Measurements from ENCODE around the gene DLGAP1.

DNA sequence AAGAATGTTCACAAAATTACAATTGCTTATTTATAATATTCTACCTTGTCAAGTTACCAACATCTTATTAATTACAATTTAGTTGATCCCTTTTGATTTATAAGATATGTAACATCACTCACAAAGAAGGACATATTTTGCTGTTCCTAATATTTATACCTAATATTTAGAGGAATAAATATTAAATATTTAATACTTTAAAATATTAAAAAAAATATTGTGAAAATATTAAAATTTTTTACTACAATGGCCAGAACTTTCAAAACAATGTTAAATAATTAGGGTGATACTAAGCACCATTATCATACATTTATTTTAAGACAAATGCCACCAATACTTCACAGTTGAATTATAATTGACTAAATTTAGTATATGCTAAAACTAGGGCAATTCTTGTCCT, 254.7 kb downstream of the DLGAP1 start:
- TF ChIP-seq CREB5 (CRISPR knock-in tag; IDR thresholded peaks at IDR 0.05; ENCODE audit: low read depth) = no peak
- no peak for TF ChIP-seq RARB (CRISPR knock-in tag; IDR thresholded peaks at IDR 0.05)
- no peak for TF ChIP-seq ZFP30 (CRISPR knock-in tag; IDR thresholded peaks at IDR 0.05)
- TF ChIP-seq ZNF8 (CRISPR knock-in tag; IDR thresholded peaks at IDR 0.05) = no peak
- no peak for TF ChIP-seq ZNF70 (CRISPR knock-in tag; IDR thresholded peaks at IDR 0.05)
- no peak for TF ChIP-seq ESRRG (CRISPR knock-in tag; IDR thresholded peaks at IDR 0.05)
- no peak for TF ChIP-seq ARNTL (CRISPR knock-in tag; IDR thresholded peaks at IDR 0.05; ENCODE audit: borderline replicate concordance, low read depth)
- no peak for TF ChIP-seq TCF4 (CRISPR knock-in tag; IDR thresholded peaks at IDR 0.05; ENCODE audit: borderline replicate concordance)
- TF ChIP-seq TOX (CRISPR knock-in tag; IDR thresholded peaks at IDR 0.05; ENCODE audit: borderline replicate concordance) = no peak
- TF ChIP-seq OSR1 (CRISPR knock-in tag; IDR thresholded peaks at IDR 0.05) = no peak
- no peak for TF ChIP-seq ZNF565 (CRISPR knock-in tag; conservative IDR thresholded peaks at IDR 0.05; ENCODE audit: low read depth)
- no peak for TF ChIP-seq ISL1 (CRISPR knock-in tag; IDR thresholded peaks at IDR 0.05)
- TF ChIP-seq BACH2 (CRISPR knock-in tag; IDR thresholded peaks at IDR 0.05; ENCODE audit: borderline replicate concordance) = no peak

All from SK-N-SH treated with all-trans-retinoic acid at 6 μM for 48 hours (cell line).